ENCODE data around the gene ZNF552. TPM values are rescaled to one million over a fixed set of nuclear protein-coding genes. Genes with fewer than 3 reads are reported as not detected.
A peak's percentile ranks its signal among the peaks of the same experiment; 100 is the strongest.

ZNF552 gene
- total RNA-seq, 1 donor from 2014 or later, result 7.1 TPM

DNA sequence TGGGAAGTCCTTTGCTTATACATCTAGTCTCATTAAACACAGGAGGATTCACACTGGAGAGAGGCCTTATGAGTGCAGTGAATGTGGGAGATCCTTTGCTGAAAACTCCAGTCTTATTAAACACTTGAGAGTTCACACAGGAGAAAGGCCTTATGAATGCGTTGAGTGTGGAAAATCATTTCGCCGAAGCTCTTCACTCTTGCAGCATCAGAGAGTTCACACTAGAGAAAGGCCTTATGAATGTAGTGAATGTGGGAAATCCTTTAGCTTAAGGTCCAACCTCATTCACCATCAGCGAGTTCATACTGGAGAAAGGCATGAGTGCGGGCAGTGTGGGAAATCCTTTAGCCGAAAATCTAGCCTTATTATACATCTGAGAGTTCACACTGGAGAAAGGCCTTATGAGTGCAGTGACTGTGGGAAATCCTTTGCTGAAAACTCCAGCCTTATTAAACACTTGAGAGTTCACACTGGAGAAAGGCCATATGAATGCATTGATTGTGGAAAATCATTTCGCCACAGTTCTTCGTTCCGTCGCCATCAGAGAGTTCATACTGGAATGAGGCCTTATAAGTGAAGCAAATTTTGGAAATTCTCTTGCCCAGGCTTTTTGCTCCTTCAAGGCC is 35.4 kb downstream of the ZNF552 start:
- ATAC-seq, result no peak
- no peak for DNase-seq (ENCODE audit: low spot score)

GRCh38 chr19:57778336-57778735 is 36.4 kb downstream of the ZNF552 start:
- DNase-seq (ENCODE audit: low spot score) (no peak), ATAC-seq (no peak)

DNA sequence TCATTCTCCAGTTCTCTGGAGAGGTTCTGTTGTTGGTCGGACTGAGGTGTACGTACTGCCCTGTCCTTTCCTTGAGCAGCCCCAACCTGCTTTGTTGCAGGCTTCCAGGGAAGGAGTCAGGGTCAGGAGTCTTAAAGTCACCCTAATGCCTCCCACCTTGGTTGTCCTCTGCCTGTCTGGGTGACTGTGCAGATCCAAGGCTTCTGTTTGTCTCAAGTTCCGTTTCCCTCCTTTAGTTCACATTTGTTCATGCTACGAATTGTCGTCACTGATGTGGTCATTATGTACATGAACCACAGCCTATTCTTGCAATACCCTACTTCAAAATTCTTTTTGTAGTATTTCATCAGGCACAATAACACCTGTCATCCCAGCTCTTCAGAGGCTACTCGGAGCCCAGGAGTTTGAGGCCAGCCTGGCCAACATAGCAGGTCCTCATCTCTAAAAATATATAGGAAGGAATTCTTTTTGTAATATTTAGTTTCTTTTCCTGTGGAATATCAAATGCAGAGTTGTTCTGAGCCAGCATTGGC is 37.9 kb downstream of the ZNF552 start:
- ATAC-seq, result no peak
- no peak for DNase-seq (ENCODE audit: low spot score)

DNA sequence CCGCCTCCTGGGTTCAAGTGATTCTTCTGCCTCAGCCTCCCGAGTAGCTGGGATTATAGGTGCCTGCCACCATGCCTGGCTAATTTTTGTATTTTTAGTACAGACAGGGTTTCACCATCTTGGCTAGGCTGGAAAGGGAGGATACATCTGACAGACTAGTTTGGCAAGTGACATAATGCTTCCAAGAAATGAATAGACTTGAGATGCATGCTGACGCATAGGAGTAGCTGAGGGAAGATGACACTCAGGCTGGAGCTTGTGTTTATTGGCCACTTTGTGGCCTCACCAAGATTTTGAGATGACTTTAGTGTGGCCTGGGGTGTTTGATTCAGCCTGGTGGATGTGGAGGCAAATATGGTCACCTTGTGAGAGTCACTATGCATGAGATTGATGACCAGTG is 41.2 kb downstream of the ZNF552 start:
- no peak for DNase-seq (ENCODE audit: low spot score)
- ATAC-seq, result no peak

GRCh38 chr19:57771417-57771816 is 43.3 kb downstream of the ZNF552 start:
- ATAC-seq (no peak), DNase-seq (ENCODE audit: low spot score) (no peak)

DNA sequence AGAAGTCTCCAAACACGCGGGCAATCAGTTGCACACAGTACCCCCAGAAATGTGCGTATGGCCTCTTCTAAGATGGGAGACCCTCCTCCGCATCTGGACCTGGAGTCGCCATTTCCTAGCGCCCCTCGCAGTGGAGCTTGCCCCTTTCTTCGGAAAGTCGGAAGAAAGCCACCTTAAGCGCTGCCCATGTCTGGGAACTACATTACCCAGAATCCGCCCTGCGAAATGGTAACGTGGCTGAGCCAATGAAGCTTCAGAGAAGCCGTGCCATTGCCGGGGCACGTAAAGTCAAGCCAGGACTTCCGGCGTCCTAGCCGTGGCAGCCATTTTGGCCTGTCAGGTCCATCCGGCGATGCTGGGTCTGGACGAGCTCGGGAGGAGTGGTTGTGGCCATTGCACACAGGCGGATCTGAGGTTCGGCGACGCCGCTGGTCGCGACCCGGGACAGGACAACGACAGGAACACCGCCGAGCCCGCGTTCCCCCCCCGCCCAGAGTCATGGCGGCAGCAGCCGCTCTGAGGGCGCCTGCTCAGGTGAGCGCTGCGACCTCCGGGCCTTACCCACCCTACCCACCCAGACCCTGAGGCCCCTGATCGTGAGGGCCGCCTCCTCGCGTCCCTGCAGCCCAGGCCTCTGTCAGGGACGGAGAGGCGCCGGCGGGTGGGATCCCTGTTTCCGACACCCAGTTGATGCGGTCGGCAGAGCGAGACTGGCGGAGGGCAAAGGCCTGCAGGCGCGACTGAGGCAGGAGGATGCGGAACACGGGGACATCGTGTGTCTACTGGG is 45.2 kb downstream of the ZNF552 start, which contains the start of gene ZNF586:
Gene ZNF586, plus strand, starts transcription at position 332 of the 787 bp plus-strand sequence. Its CDS starts 167 bp downstream, at position 499.
- ATAC-seq (peak; percentile 99), DNase-seq (ENCODE audit: low spot score) (peak; percentile 92)

DNA sequence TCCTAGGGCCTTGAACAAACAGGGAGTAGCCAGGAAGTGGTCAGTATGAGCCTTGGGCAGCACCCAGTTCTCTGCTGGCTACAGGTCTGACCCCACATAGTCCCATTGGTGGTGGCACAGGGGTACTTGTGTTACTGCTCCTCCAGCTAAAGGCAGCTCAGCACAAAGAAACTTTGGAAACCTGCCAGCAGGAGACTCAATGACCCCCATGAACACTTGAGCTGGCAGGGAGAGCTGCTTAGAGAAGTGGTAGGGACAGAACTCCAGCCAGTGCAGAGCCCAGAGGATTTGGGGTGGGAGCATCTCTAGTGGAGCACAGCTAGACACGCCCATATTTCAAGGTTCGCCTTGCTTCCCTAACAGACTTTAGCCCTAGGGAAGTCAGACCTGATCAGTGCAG is 55.6 kb downstream of the ZNF552 start:
- DNase-seq (ENCODE audit: low spot score) (no peak), ATAC-seq (no peak)

DNA sequence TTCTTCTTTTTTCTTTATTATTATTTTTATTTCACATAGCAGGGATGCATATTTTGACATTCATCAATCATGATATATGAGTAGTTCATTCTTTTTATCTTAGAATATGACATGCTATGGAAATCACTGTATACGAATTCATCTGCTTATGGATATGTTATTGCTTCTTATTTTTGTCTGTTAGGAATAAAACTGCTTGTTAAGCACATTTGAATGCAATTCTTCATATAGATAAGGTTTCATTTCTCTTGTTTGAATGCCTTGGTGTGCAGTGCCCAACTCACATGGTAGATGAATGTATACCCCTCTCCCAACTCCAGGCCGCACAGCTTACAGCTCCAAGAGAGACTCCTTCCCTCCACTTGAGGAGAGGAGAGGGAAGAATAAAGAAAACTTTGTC is 56.8 kb downstream of the ZNF552 start:
- DNase-seq (ENCODE audit: low spot score) (no peak), ATAC-seq (no peak)

Other genes starting within 250 kb of the ZNF552 start
- 1.4 TPM for gene ZNF416, start 236.0 kb downstream of the ZNF552 start, total RNA-seq
- 0.18 TPM for gene ZIK1, start 230.8 kb downstream of the ZNF552 start, total RNA-seq
- 0.50 TPM for gene ZNF530, start 215.0 kb downstream of the ZNF552 start, total RNA-seq
- 6.9 TPM for gene ZNF134, start 200.7 kb downstream of the ZNF552 start, total RNA-seq
- gene ZNF211, start 181.7 kb downstream of the ZNF552 start, total RNA-seq, result 4.9 TPM
- not detected for gene ZSCAN4, start 146.0 kb downstream of the ZNF552 start, total RNA-seq
- 1.8 TPM for gene ZNF551, start 132.9 kb downstream of the ZNF552 start, total RNA-seq
- gene ZNF154, start 105.7 kb downstream of the ZNF552 start, total RNA-seq, result 0.96 TPM
- gene ZNF671, start 87.3 kb downstream of the ZNF552 start, total RNA-seq, result 2.1 TPM
- 9.1 TPM for gene ZNF776, start 68.1 kb downstream of the ZNF552 start, total RNA-seq
- 4.6 TPM for gene ZNF586, start 45.2 kb downstream of the ZNF552 start, total RNA-seq
- gene ZNF587B, start 15.4 kb upstream of the ZNF552 start, total RNA-seq, result 10.2 TPM
- gene ZNF587, start 34.9 kb upstream of the ZNF552 start, total RNA-seq, result 19.1 TPM
- 12.9 TPM for gene ZNF814, start 74.1 kb upstream of the ZNF552 start, total RNA-seq
- 15.2 TPM for gene ZNF417, start 101.7 kb upstream of the ZNF552 start, total RNA-seq
- 3.5 TPM for gene ZNF418, start 120.5 kb upstream of the ZNF552 start, total RNA-seq
- 1.1 TPM for gene ZNF256, start 132.8 kb upstream of the ZNF552 start, total RNA-seq
- gene C19orf18, start 159.6 kb upstream of the ZNF552 start, total RNA-seq, result 1.1 TPM
- gene ZNF606, start 187.9 kb upstream of the ZNF552 start, total RNA-seq, result 9.2 TPM
- gene ZSCAN1, start 219.1 kb upstream of the ZNF552 start, total RNA-seq, result not detected
- gene ZNF135, start 244.4 kb upstream of the ZNF552 start, total RNA-seq, result 0.45 TPM

All from left lobe of liver (tissue), 2 donors.